IMR-90 (cell line): ENCODE data around the gene WDR1.

Experiments used
- CTCF ChIP-seq: conservative IDR thresholded peaks from 2 replicates; pipeline ENCODE4 v1.5.1; 2012; ENCODE audit warnings: mild to moderate bottlenecking, low read depth, low read length, improper control_type of control experiment
- FOS ChIP-seq: fragments of 150-350 bp; IDR thresholded peaks from 2 replicates; pipeline ENCODE4 v1.6.1; 2016; ENCODE audit warnings: low read depth, low read length
- MAFK ChIP-seq: IDR thresholded peaks from 2 replicates; pipeline ENCODE4 v1.6.1; 2012; ENCODE audit warnings: low read depth, low read length, improper control_type of control experiment
- POLR2A ChIP-seq: IDR thresholded peaks from 2 replicates; pipeline ENCODE4 v1.6.1; 2012; ENCODE audit warnings: mild to moderate bottlenecking, low read depth, low read length
- RAD21 ChIP-seq: IDR thresholded peaks from 2 replicates; pipeline ENCODE4 v1.6.1; 2012; ENCODE audit warnings: low read length, improper control_type of control experiment
- RCOR1 ChIP-seq: IDR thresholded peaks from 2 replicates; pipeline ENCODE4 v1.6.1; 2012; ENCODE audit warnings: mild to moderate bottlenecking, low read length, improper control_type of control experiment; ENCODE audit not compliant: insufficient replicate concordance
- RFX5 ChIP-seq: IDR thresholded peaks from 2 replicates; pipeline ENCODE4 v1.8.0; 2012; ENCODE audit warnings: low read depth, mild to moderate bottlenecking, low read length, moderate library complexity
- SMC3 ChIP-seq: fragments of 150-350 bp; IDR thresholded peaks from 2 replicates; pipeline ENCODE4 v1.6.1; 2016; ENCODE audit warnings: low read depth, mild to moderate bottlenecking, antibody characterized with exemption, low read length, moderate library complexity
- TF ChIP-seq, protein P1 (sequence below): fragments of 150-350 bp; IDR thresholded peaks from 2 replicates; pipeline ENCODE4 v1.6.1; 2016; ENCODE audit warnings: low read depth, mild to moderate bottlenecking, low read length, moderate library complexity, borderline replicate concordance

- TF ChIP-seq FOS: no peak
- TF ChIP-seq CTCF: 0 out of 2 replicates have a peak, but pooled peaks have one; percentile 14
- TF ChIP-seq RAD21: no peak
- no peak for TF ChIP-seq RFX5
- no peak for TF ChIP-seq POLR2A
- TF ChIP-seq MAFK: no peak
- no peak for TF ChIP-seq SMC3
- TF ChIP-seq, protein P1, sequence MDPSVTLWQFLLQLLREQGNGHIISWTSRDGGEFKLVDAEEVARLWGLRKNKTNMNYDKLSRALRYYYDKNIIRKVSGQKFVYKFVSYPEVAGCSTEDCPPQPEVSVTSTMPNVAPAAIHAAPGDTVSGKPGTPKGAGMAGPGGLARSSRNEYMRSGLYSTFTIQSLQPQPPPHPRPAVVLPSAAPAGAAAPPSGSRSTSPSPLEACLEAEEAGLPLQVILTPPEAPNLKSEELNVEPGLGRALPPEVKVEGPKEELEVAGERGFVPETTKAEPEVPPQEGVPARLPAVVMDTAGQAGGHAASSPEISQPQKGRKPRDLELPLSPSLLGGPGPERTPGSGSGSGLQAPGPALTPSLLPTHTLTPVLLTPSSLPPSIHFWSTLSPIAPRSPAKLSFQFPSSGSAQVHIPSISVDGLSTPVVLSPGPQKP: no peak
- TF ChIP-seq RCOR1: no peak
Observed at GRCh38 chr4:10089346-10089745, 27.3 kb downstream of the WDR1 start.
